Mammary epithelial cell (primary cell): Measurements from ENCODE around the gene BRF1.

Experiments used
- CTCF ChIP-seq, 2 donors: IDR thresholded peaks in 1 of 2; conservative IDR thresholded peaks in 1 of 2; 2 replicates each; pipeline ENCODE4 v1.5.1; 2011 to 2012; ENCODE audit warnings: inconsistent platforms in 2 of 2, low read length in 2 of 2, mild to moderate bottlenecking in 2 of 2, control low read depth in 1 of 2, low read depth in 1 of 2; ENCODE audit not compliant: insufficient read depth in 1 of 2; ENCODE audit errors: extremely low read depth in 1 of 2
- EZH2 ChIP-seq: IDR thresholded peaks from 2 replicates; pipeline ENCODE4 v1.6.1; 2012; ENCODE audit warnings: low read length, inconsistent platforms, borderline replicate concordance

GRCh38 chr14:105176513-105176912 is 124.3 kb downstream of the BRF1 start:
- TF ChIP-seq CTCF (conservative IDR thresholded peaks at IDR 0.05 in 1 of 2, IDR thresholded peaks at IDR 0.05 in 1 of 2; ENCODE audit: extremely low read depth in 1 of 2, insufficient read depth in 1 of 2, low read depth in 1 of 2, low read length in 2 of 2) (no peak), EZH2 (no peak)
